Measurements from ENCODE around the gene LRRC75A.

DNA sequence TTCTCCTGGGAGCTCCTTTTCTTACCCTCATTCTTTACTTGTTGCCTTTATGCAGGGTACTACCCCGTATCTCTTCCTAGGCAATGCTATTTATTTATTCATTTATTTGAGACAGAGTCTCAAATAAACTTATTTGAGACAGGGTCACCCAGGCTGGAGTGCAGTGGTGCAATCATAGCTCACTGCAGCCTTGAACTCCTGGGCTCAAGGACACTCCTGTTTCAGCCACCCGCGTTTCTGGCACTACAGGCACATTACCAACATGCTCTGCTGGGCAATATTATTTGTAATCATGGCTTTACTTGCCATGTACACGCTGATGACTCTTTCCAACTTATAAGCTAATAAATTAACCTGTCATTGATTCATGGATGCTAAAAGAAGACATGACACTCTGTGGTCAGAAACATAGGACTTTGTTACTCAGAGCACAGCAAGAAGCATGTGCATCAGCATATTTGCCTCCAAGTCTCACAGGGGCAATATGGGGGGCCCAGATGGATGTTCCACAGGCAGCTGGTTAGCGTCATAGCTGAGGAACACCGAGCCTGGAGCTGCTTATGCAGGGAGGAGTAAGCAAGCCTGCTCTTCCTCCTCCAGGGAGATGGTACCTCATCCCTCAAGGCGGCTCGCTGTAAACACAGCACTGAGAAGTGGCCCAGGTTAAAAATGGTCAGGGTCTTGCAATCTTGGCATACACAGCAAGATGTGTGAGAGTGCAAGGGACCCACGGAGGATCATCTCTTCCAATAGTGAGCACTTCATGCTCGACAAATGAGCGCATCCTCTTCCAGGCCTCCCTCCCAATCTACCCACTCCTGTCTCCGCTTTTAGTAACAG lies 4.2 kb upstream of the LRRC75A start:
- TF ChIP-seq POLR2A (IDR thresholded peaks at IDR 0.05; ENCODE audit: low read depth, low read length) = no peak
- TF ChIP-seq GATA2 (IDR thresholded peaks at IDR 0.05; ENCODE audit: insufficient read depth, insufficient read length, low read depth, low read length) = no peak

Measured in endothelial cell of umbilical vein (primary cell).